NCI-H82 treated with DMSO at 0.1 percent for 48 hours (cell line): ENCODE results near the gene GOSR2.
"Not testable (repeated sequence)": the region's sequence is repeated elsewhere in the genome, so short reads cannot be mapped to it uniquely, and the experiment has no call there.

Experiments
- DNase-seq: peaks from one replicate; lab custom pipeline; 2025; ENCODE audit not compliant: unreplicated experiment; lab: John Stamatoyannopoulos, UW

Gene GOSR2

GRCh38 chr17:46984892-46985291 is 61.9 kb downstream of the GOSR2 start:
- DNase-seq: no peak

- no peak for DNase-seq
Measured at GRCh38 chr17:46986366-46986765, 63.4 kb downstream of the GOSR2 start.

GRCh38 chr17:46987927-46988326 is 65.0 kb downstream of the GOSR2 start:
- not testable (repeated sequence) for DNase-seq

DNA sequence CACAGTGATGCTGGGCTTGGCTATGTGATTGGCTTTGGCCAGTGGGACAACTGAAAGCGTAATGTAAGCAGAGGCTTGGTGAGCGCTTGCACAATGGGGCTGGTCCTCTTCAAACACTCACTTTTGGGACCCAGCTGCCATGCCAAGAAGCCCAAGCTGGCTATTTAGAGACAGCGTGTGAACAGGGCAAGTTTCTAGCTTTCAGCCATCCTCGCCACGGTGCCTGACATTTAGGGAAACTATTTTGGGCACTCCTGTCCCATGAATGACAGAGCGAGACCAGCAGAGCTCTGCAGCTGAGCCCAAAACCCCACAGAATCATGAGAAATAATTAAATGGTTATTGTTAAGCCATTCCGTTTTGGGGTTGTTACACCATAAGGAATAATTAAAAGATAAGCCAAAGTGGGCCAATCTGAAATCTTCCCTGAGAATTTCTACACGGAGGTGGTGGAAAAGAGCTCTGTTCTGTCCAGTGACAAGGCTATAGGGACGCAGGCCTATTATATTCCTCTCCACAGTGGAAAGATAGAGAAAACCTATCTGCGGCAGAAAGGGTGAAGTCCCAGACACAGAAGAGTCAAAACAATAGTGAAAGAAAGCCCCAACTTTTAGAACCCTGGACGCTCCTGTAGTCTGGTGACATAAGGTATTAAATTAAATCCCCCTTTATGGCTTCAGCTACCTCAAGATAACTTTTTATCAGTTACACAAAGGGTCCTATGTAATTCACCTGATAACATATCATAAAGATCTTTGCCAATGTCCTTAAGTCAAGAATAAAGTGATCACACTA is 66.9 kb downstream of the GOSR2 start:
- DNase-seq: no peak

GRCh38 chr17:46991617-46992016 is 68.7 kb downstream of the GOSR2 start:
- no peak for DNase-seq
